Upper lobe of left lung (tissue), 4 donors: Measurements from ENCODE around the gene PFDN1.

Experiments used
- CTCF ChIP-seq, 6 experiments: fragments of 450-650 bp in 4 of 6; fragments of 200-600 bp in 2 of 6; sonication (generic) in 2 of 6; IDR thresholded peaks; one replicate each; pipeline ENCODE4 v1.5.1; 2016 to 2019; ENCODE audit warnings: antibody characterized with exemption in 6 of 6
- POLR2A ChIP-seq, 4 donors: fragments of 450-650 bp; IDR thresholded peaks; one replicate each; pipeline ENCODE4 v1.5.1; 2016 to 2017; ENCODE audit warnings: antibody characterized with exemption in 4 of 4, mild to moderate bottlenecking in 2 of 4

GRCh38 chr5:140351609-140352334 lies 48.9 kb upstream of the PFDN1 start:
- TF ChIP-seq POLR2A (IDR thresholded peaks at IDR 0.05) (no peak), CTCF (IDR thresholded peaks at IDR 0.05) (peak; percentile 85 to 94 (median 86))
